ENCODE measurements around the gene GLTP.
"Not testable (repeated sequence)": the region's sequence is repeated elsewhere in the genome, so short reads cannot be mapped to it uniquely, and the experiment has no call there.

The GLTP gene

DNA sequence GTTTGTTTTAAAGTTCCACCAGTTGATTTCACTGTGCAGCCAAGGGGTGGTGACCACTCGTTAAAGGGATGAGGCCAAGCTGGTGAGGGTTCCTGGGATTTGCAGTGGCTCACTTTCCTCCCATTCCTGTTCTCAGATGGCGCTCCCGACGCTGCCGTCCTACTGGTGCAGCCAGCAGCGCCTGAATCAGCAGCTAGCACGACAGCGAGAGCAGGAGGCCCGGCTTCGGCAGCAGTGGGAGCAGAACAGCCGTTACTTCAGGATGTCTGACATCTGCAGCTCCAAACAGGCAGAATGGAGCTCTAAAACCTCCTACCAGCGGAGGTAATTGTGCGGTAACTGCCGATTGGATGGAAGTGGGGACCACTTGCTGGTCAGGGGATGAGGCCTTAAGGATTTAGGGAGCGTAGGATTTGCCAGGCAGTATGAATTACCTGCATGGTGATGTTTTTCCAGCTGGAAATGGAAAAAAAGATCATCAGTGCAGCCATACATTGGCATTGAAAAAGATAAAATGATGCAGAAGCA is 22.6 kb upstream of the GLTP start:
- DNase-seq (ENCODE audit: low spot score): no peak

GRCh38 chr12:109900752-109901580 is 20.6 kb upstream of the GLTP start:
- DNase-seq (ENCODE audit: low spot score): peak; percentile 59

GRCh38 chr12:109899783-109900751 is 19.7 kb upstream of the GLTP start, which contains the start of gene TCHP:
TCHP (plus strand) TSS chr12:109900274; CDS start chr12:109903027, 2,753 bp downstream.
- DNase-seq (ENCODE audit: low spot score): peak; percentile 84

DNA sequence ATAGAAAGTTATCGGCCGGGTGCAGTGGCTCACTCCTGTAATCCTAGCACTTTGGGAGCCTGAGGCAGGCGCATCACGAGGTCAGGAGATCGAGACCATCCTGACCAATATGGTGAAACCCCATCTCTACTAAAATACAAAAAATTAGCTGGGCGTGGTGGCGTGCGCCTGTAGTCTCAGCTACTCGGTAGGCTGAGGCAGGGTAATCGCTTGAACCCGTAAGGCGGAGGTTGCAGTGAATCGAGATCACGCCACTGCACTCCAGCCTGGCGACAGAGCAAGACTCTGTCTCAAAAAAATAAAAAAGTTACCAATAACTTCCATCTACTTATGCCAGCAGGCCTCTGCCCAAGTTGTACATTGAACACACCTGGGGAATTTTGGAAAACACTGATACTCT is 19.0 kb upstream of the GLTP start:
- DNase-seq (ENCODE audit: low spot score): not testable (repeated sequence)

DNA sequence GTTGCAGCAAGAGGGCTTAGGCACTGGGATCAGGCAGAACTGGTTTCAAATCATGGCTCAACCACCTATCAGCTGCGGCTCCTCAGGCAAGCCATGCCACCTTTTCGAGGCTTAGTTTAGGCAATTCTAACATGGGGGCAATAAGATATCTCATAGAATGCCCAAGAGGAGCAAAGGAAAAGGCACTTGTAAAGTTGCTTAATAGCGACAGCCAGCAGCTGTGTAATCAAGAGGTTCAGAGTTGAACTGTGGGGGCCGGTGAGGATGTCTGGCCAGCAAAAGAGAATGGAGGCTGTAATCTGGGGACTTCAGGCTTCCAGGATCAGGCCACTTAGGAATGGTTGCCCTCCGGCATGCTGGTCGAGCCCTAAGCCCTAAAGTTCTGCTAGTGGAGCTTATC is 16.7 kb upstream of the GLTP start:
- no peak for DNase-seq (ENCODE audit: low spot score)

DNA sequence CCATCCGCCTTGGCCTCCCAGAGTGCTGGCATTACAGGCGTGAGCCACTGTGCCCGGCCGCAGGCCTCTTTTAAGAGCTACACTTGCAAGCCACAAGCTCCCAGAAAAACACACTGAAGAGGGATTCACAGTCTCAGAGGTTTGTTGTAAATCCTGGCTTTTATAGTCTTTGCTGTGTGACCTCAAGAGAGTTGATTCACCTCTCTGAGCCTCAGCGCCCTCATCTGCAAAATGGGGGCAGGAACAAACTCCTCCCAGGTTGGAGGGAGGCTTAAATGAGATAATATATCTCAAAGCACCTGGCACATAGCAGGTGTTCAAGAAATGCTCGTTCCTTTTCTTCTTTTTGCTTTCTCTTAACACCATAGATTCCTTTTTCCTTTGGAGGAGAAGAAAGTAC is 15.8 kb upstream of the GLTP start:
- no peak for DNase-seq (ENCODE audit: low spot score)

- no peak for DNase-seq (ENCODE audit: low spot score)
Observed at GRCh38 chr12:109894939-109895338, 14.6 kb upstream of the GLTP start.

DNA sequence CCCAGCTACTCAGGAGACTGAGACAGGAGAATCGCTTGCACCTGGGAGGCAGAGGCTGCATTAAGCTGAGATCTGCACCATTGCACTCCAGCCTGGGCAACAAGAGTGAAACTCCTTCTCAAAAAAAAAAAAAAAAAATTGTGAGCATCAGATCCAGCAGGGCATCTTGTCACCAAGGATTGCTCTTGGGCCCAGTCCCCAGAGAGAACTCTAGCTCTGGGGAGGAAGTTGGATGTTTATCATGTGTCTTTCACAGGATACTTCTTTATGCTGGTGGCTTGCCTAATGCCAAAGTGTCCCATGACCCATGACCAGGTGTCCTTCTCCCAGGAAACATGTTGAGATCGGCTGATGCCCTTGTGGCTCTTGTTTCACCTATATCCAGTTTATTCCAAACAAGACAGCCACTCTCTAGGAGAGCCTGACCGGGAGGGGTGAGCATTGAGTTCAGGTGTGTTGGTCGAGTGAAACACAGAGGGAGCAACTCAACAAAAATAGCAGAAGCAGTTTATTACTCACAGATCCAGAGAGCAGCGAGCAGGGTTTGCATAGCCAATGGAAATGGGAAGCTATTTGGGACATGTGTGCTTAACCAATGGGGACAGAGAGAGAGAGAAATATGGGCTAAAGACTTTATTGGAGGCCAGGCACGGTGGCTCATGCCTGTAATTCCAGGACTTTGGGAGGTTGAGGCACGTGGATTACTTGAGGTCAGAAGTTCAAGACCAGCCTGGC is 13.1 kb upstream of the GLTP start:
- no peak for DNase-seq (ENCODE audit: low spot score)

GRCh38 chr12:109892748-109893147 is 12.4 kb upstream of the GLTP start:
- DNase-seq (ENCODE audit: low spot score): no peak

DNA sequence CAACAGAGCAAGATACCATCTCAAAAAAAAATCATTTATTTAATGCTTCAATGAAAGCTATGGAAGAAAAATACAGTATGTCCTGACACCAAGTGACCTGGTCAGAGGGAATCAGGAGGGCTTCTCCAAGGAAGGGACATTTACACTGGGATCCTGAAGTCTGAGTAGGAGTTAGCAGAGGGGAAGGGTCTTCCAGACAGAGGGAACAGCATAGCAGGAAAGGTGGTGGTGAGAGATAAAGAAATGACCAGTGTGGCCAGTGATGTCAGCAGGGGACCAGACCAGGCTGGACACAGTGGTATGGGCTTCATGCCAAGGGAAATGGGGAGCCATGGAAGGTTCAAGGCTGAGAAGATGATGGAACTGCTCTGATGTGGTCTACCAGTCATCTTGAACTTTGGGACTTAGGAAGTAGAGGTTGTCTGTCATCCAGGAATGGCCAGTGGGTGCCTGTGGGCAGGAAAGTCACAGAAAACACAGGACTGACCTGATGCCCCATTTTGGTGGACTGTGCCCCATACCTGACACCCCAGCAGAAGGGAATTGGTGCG is 11.9 kb upstream of the GLTP start:
- no peak for DNase-seq (ENCODE audit: low spot score)

DNA sequence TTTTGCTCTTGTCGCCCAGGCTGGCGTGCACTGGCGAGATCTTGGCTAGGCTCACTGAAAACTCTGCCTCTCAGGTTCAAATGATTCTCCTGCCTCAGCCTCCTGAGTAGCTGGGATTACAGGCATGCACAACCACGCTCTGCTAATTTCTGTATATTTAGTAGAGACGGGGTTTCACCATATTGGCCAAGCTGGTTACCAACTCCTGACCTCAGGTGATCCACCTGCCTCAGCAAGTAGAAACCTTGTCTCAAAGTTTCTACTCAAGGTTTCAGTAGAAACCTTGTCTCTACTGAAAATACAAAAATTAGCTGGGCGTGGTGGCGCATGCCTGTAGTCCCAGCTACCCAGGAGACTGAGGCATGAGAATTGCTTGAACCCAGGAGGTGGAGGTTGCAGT is 11.4 kb upstream of the GLTP start:
- DNase-seq (ENCODE audit: low spot score): not testable (repeated sequence)

DNA sequence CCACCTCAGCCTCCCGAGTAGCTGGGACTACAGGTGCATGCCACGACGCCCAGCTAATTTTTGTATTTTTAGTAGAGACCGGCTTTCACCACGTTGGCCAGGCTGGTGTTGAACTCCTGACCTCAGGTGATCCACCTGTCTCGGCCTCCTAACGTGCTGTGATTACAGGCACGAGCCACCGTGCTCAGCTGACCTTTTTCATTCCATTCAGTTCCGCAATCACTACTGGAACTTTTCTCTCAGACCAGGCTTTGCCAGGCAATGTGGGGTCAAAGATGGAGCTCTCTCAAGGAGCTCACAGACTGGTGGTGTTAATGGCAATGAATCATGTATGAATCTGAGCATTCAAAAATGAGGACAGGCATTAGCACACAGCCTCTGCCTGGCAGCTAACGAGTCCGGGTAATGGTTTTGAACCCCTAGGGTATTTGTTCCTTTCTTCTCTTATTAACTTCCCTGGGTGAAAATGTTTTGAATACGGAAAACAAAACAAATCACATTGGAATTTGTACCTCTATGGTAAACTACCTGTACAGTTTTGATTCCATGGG is 10.4 kb upstream of the GLTP start:
- no peak for DNase-seq (ENCODE audit: low spot score)

GRCh38 chr12:109888179-109889020 is 8.1 kb upstream of the GLTP start:
- no peak for DNase-seq (ENCODE audit: low spot score)

DNA sequence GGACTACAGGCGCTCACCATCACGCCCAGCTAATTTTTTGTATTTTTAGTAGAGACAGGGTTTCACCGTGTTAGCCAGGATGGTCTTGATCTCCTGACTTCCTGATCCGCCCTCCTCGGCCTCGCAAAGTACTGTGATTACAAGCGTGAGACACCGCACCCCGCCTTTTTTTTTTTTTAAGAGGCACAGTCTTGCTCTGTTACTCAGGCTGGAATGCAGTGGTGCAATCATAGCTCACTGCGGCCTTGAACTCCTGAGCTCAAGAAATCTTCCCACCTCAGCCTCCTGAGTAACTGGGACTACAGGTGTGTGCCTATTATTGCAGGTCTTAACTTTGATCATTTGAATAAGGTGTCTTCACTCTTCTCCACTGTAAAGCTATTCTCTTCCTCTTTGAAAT is 5.3 kb upstream of the GLTP start:
- no peak for DNase-seq (ENCODE audit: low spot score)

DNA sequence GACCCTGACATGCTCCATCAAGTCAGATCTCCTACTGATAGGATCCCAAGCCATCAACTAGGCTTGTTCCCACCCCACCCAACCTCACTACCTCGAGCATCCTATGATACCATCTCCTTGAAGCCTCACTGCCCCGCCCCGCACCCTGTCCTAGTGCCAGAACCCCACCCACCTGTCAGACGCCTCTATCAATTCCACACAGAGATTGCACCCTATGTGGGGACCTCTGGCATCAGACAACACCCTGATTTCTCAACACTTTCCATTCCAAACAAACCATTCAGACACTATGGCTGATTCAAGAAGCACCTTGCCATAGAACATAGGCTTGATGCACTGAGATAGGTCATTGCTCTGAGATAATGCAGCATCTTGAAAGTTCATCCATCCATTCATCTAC is 3.1 kb upstream of the GLTP start:
- no peak for DNase-seq (ENCODE audit: low spot score)

DNA sequence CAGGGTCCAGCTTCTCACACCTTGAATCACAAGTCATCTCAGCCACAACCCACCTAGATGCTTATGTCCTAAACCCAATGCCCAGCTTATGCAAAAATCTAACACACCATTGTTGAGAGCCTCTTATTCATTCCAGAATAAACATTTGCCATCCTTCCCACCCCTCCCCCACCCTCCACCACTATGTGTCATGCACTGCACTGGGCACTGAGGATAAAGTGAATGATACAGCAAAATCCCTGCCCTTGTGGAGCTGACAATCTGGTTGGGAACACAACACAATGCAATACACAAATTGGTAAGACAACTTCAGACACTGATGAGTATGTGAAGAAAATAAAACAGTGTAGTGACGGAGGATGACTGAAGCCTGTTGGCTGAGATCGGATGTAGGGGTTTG is 1.4 kb upstream of the GLTP start:
- no peak for DNase-seq (ENCODE audit: low spot score)

GRCh38 chr12:109880938-109881337 is 597 bp upstream of the GLTP start:
- no peak for DNase-seq (ENCODE audit: low spot score)

DNA sequence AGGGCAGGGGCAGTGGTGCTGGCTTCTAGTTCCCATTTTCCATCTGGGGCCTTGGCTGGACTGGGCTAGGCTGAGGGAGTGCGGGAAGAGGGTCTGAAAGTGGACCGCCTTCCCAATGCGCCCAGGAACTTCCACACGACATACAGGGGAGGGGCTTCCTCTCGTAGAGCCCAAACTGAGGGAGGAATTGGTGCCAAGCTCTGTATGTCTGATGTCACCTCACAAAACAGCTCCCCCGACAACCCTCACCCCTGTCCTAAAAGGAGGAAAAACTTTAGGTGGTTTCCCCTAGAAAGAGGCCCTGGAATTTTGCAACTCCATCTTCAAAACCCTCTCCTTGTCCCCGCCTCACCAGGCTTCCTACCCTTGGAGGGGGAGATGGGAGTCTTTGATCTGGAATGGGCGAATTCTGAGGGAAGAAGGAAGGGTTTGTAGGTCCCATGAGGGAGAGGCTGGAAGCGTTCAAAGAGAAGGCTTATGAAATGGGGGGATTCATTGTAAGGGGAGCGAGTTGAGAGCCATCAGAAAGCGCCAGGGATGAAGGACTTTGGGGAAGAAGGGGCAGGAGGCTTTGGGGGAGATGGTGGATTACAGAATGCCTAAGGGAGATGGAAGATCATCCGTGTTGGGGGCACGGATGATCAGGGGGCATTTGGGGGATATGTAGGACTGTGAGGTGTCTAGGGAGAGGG is 844 bp downstream of the GLTP start:
- DNase-seq (ENCODE audit: low spot score): no peak

- DNase-seq (ENCODE audit: low spot score): no peak
Observed at GRCh38 chr12:109878749-109879148, 1.6 kb downstream of the GLTP start.

GRCh38 chr12:109878247-109878625 is 2.1 kb downstream of the GLTP start:
- DNase-seq (ENCODE audit: low spot score): no peak
